Kidney (tissue), 14 donors: ENCODE results near the gene CDH7. TPM values are rescaled to one million over a fixed set of nuclear protein-coding genes. Genes with fewer than 3 reads are reported as not detected.

Source experiments
- DNase-seq, 5 donors: peaks; one replicate each; pipeline ENCODE4 v3.0.0-alpha.2; 2013 to 2020
- FAIRE-seq: peaks from 2 replicates; lab custom pipeline; 2012; peaks lifted over from hg19 to GRCh38; lab: Jason Lieb, UNC
- H3K27ac ChIP-seq, 2 donors: one replicate each; pipeline ENCODE4 v1.7.0; 2013; ENCODE audit warnings: low read depth in 2 of 2, low read length in 2 of 2, inconsistent platforms in 1 of 2
- H3K27me3 ChIP-seq: one replicate; pipeline ENCODE4 v1.7.1; 2013; ENCODE audit warnings: low read length, inconsistent platforms; ENCODE audit not compliant: control insufficient read depth, insufficient read depth
- H3K36me3 ChIP-seq, 3 donors: one replicate each; pipeline versions ENCODE4 v1.7.0 to v1.7.1; 2013; ENCODE audit warnings: low read length in 3 of 3, control low read depth in 1 of 3, inconsistent platforms in 1 of 3; ENCODE audit not compliant: insufficient read depth in 3 of 3, control insufficient read depth in 2 of 3
- H3K4me1 ChIP-seq, 3 donors: one replicate each; pipeline versions ENCODE4 v1.7.0 to v1.7.1; 2013; ENCODE audit warnings: low read length in 3 of 3, inconsistent platforms in 1 of 3, low read depth in 1 of 3; ENCODE audit not compliant: control insufficient read depth in 2 of 3, insufficient read depth in 2 of 3
- H3K4me3 ChIP-seq, 3 donors: one replicate each; pipeline versions ENCODE4 v1.7.0 to v1.8.1; 2013; ENCODE audit warnings: low read length in 3 of 3, control low read depth in 1 of 3, inconsistent platforms in 1 of 3
- H3K9ac ChIP-seq, 3 donors: one replicate each; pipeline versions ENCODE4 v1.7.0 to v1.7.1; 2013; ENCODE audit warnings: low read length in 3 of 3, control low read depth in 1 of 3, inconsistent platforms in 1 of 3
- H3K9me3 ChIP-seq, 3 donors: one replicate each; pipeline versions ENCODE4 v1.7.0 to v1.7.1; 2013; ENCODE audit warnings: low read length in 3 of 3, control low read depth in 1 of 3, inconsistent platforms in 1 of 3; ENCODE audit not compliant: control insufficient read depth in 2 of 3, insufficient read depth in 1 of 3
- intact Hi-C: fragments of 100-400 bp; cut with DNase I; formaldehyde crosslinking; loops from one replicate; pipeline ENCODE4 v1.11.1; 2022
- polyA plus RNA-seq: library from polyadenylated mRNA; stranded (reverse); fragments of 350-450 nt; fragmentation: Illumina TruSeq; extraction: RNeasy Lipid Tissue Mini Kit (QIAGEN cat#74804); gene quantifications from one replicate; pipeline ENCODE4 v1.2.3, GENCODE V29; 2014; ENCODE audit warnings: low read depth, low replicate concordance; ENCODE audit not compliant: insufficient read depth
- total RNA-seq: library from RNA; stranded (reverse); fragmentation: NEBNext Ultra II Directional; extraction: Animal tissue kit (Norgen Biotek cat#: 25700); gene quantifications from one replicate; pipeline ENCODE4 v1.2.1, GENCODE V29; 2021
- TF ChIP-seq, protein P1 (sequence below): IDR thresholded peaks from 3 replicates; pipeline ENCODE4 v1.5.1; 2012; ENCODE audit warnings: mild to moderate bottlenecking, moderate library complexity, borderline replicate concordance; ENCODE audit not compliant: insufficient read depth; ENCODE audit errors: extremely low read depth
- donor health status: control.
- donor health status: control.
- donor health status: control.
- donor health status: control.
- donor health status: control.
- donor health status: DM: yes; HTN: yes; CAD: no.
- donor health status: Normal renal cell carcinoma (clear cell type).

The CDH7 gene
- total and polyA plus RNA-seq, 2 donors from 2014 or later: not detected

DNA sequence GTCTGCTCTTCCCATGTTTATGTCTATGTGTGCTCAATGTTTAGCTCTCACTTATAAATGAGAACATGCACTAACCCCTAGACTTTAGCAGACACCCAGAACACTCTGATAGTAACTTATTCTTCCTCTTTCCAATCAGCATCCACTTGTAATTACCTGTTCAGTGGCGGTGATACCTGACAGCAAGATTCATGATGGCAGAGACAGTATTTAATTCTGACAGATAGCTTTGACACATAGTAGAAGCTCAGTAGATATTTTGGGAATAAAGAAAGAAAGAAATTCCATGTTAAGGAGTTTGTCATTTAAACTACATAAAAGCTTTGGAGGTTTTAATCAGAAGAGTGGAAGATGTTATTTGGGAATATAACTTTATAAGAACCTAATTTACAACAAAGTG lies 171.3 kb downstream of the CDH7 start:
- no peaks in the 10 kb centered on the region for H3K4me1 ChIP-seq
- H3K4me3 ChIP-seq: no peak overlapping the region
- H3K27me3 ChIP-seq: no peaks in the 10 kb centered on the region
- no peak for FAIRE-seq
- H3K9ac ChIP-seq: no peak overlapping the region
- H3K27ac ChIP-seq: no peak overlapping the region
- H3K36me3 ChIP-seq: no peaks in the 10 kb centered on the region
- intact Hi-C loops: no loop called here
- no peak for DNase-seq
- TF ChIP-seq, protein P1, sequence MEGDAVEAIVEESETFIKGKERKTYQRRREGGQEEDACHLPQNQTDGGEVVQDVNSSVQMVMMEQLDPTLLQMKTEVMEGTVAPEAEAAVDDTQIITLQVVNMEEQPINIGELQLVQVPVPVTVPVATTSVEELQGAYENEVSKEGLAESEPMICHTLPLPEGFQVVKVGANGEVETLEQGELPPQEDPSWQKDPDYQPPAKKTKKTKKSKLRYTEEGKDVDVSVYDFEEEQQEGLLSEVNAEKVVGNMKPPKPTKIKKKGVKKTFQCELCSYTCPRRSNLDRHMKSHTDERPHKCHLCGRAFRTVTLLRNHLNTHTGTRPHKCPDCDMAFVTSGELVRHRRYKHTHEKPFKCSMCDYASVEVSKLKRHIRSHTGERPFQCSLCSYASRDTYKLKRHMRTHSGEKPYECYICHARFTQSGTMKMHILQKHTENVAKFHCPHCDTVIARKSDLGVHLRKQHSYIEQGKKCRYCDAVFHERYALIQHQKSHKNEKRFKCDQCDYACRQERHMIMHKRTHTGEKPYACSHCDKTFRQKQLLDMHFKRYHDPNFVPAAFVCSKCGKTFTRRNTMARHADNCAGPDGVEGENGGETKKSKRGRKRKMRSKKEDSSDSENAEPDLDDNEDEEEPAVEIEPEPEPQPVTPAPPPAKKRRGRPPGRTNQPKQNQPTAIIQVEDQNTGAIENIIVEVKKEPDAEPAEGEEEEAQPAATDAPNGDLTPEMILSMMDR: no peak
- no peaks in the 10 kb centered on the region for H3K9me3 ChIP-seq

DNA sequence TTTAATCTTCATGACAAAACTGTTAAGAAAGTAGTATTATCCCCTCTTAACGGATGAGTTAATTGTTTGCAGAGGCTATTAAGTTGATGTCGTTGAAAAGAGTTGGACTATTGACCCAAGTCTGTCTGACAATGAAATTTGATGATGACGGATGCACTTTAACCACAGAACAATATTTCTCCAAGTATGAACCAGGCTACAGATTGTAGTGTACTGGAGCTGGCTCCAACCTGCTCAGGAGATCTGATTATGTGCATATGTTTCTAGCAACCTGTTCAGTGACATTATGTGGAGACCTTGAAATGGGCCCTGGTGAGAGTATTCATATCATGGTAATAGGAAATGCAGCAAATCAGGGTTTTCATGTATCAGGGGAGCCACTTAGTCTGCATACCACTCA lies 174.1 kb downstream of the CDH7 start:
- Histone ChIP-seq H3K4me1 (no peaks in the 10 kb centered on the region), H3K27me3 (no peaks in the 10 kb centered on the region), H3K27ac (no peak overlapping the region), H3K4me3 (no peak overlapping the region), H3K9me3 (no peaks in the 10 kb centered on the region), H3K9ac (no peak overlapping the region), H3K36me3 (no peaks in the 10 kb centered on the region)
- FAIRE-seq (no peak), DNase-seq (no peak)
- TF ChIP-seq, protein P1: no peak
- intact Hi-C loops: no loop called here

DNA sequence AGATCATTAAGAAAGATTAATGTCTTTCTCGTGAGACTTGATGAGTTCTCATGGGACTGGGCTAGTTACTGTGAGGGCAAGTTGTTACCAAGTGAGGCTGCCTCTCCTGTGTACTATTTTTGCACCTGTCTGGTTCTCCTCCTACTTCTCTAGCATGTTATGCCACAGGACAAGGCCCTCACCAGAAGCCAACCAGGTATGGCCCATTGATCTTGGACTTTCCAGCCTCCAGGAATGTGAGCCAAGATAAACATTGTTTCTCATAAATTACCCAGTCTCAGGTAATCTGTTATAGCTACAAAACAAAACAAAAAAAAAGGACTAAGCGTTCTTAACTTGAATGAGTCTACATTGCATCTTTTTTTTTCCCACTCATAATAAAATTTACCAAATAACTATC lies 184.1 kb downstream of the CDH7 start:
- no peaks in the 10 kb centered on the region for H3K27me3 ChIP-seq
- H3K4me3 ChIP-seq: no peak overlapping the region
- DNase-seq: peak in 2 of 5 donors; percentile 25 to 69
- intact Hi-C loops: no loop called here
- no peak overlapping the region for H3K9ac ChIP-seq
- no peak for FAIRE-seq
- no peaks in the 10 kb centered on the region for H3K4me1 ChIP-seq
- TF ChIP-seq, protein P1: no peak
- no peaks in the 10 kb centered on the region for H3K9me3 ChIP-seq
- no peaks in the 10 kb centered on the region for H3K36me3 ChIP-seq
- H3K27ac ChIP-seq: no peak overlapping the region

DNA sequence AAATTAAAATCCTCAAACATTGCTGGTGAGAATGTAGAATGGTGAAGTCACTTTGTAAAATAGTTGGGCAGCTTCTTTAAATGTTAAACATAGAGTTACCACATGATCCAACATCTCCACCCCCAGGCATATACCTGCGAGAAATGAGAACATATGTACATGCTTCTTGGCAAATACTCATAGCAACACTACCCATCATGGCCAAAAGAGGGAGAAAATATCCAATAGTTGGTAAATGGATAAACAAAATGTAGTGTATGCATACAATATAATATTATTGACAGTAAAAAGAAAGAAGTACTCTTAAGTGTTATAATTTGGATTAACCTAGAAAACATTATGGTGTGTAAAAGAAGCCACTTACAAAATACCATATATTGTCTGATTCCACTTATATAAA lies 185.9 kb downstream of the CDH7 start:
- Histone ChIP-seq H3K27ac (no peak overlapping the region), H3K9ac (no peak overlapping the region), H3K27me3 (no peaks in the 10 kb centered on the region), H3K4me1 (no peaks in the 10 kb centered on the region), H3K9me3 (no peaks in the 10 kb centered on the region), H3K4me3 (no peak overlapping the region), H3K36me3 (no peaks in the 10 kb centered on the region)
- no peak for FAIRE-seq
- intact Hi-C loops: no loop called here
- no peak for DNase-seq
- TF ChIP-seq, protein P1: no peak
